A549 (cell line): ENCODE results near the gene TUT1.

Source experiments
- ATOH8 ChIP-seq: fragments of 250-450 bp; sonication (Bioruptor Pico); IDR thresholded peaks from 2 replicates; pipeline ENCODE4 v1.5.0; 2020; ENCODE audit warnings: low read depth, mild to moderate bottlenecking, moderate library complexity
- CTCF ChIP-seq: fragments of >200 bp; sonication (Bioruptor Twin); formaldehyde crosslinking; IDR thresholded peaks from 3 replicates; pipeline ENCODE4 v1.5.1; 2016
- HDAC2 ChIP-seq: fragments of 200-600 bp; sonication (generic); IDR thresholded peaks from 2 replicates; pipeline ENCODE4 v1.6.1; 2016
- POLR2A ChIP-seq: IDR thresholded peaks from 2 replicates; pipeline ENCODE4 v1.6.1; 2012; ENCODE audit warnings: mild to moderate bottlenecking, low read length
- REST ChIP-seq: fragments of 200-600 bp; sonication (generic); IDR thresholded peaks from 2 replicates; pipeline ENCODE4 v1.6.1; 2016; ENCODE audit warnings: antibody characterized with exemption, mild to moderate bottlenecking, moderate library complexity
- TFCP2L1 ChIP-seq: fragments of 250-450 bp; sonication (Bioruptor Pico); IDR thresholded peaks from 2 replicates; pipeline ENCODE4 v1.5.0; 2021; ENCODE audit warnings: mild to moderate bottlenecking

DNA sequence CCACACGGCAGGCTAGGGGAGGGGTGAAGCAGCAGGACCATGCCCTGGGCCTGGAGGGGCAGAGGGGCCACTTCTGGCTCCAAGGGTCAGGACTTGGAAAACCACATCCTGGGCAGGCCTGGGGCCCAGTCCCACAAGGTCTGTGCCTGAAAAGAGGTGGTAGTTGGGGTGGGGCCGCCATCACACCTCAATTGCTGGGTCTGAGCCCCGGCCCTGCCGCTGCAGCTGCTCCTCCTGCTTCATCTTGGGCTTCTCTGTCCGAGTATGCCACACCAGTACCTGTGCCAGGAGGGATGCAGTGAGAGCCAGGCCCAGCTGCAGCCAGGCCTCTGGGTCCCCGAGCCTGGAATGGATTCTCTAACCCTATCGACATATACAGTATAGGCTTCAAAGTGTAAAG, 24.2 kb upstream of the TUT1 start:
- TF ChIP-seq CTCF (no peak), REST (no peak), POLR2A (no peak), ATOH8 (CRISPR knock-in tag) (no peak), HDAC2 (no peak), TFCP2L1 (CRISPR knock-in tag) (no peak)
